ENCODE measurements around the gene SLC30A1. TPM values are rescaled to one million over a fixed set of nuclear protein-coding genes. Genes with fewer than 3 reads are reported as not detected.

The SLC30A1 gene
- total and polyA plus RNA-seq, 2 of the 8 experiments (the other 6 are each of a cell fraction or from before 2014, with no cell fraction given), result 4.5 to 14.0 TPM

GRCh38 chr1:211588711-211589110 lies 9.8 kb upstream of the SLC30A1 start:
- no peak overlapping the region for H4K5ac ChIP-seq (ENCODE audit: insufficient read length, low read depth, low read length)
- no peak overlapping the region for H3K14ac ChIP-seq (ENCODE audit: insufficient read length)
- no peaks in the 10 kb centered on the region for H3K36me3 ChIP-seq (ENCODE audit: control insufficient read depth in 2 of 4, insufficient read depth in 4 of 4, low read length in 3 of 4)
- no peak overlapping the region for H2AFZ ChIP-seq (ENCODE audit: low read length)
- H4K20me1 ChIP-seq (replicated peaks in 1 of 2; ENCODE audit: control insufficient read depth in 1 of 2, insufficient read depth in 2 of 2, low read length in 2 of 2), result no peaks in the 10 kb centered on the region
- no peaks in the 10 kb centered on the region; a peak in 1 of 7 replicates for H3K4me1 ChIP-seq (replicated peaks in 1 of 4; ENCODE audit: control insufficient read depth in 3 of 4, insufficient read depth in 4 of 4, low read length in 3 of 4)
- no peak overlapping the region for H2BK5ac ChIP-seq (ENCODE audit: low read depth, low read length)
- no peaks in the 10 kb centered on the region for H3K79me1 ChIP-seq (ENCODE audit: low read depth, low read length)
- no peak overlapping the region for H3K4me3 ChIP-seq (ENCODE audit: extremely low read depth in 1 of 4, insufficient read depth in 2 of 4, low read depth in 3 of 4, low read length in 4 of 4)
- H3K4me2 ChIP-seq (ENCODE audit: insufficient read depth in 1 of 2, low read depth in 2 of 2, low read length in 2 of 2), result no peak overlapping the region
- H3K23ac ChIP-seq (ENCODE audit: insufficient read length), result no peak overlapping the region
- POLR2A ChIA-PET (ENCODE audit: partially characterized antibody), result interaction anchor here (0.6 to 1.2 kb wide), 2 partner anchors 10 to 86 kb away, joined by 3 to 4 read pairs; partner anchors contain the start of genes NEK2 and SLC30A1
- 92% methylated on average over 4 of the region's 4 CpGs; no CpG with 5 or more reads in 1 of the 2 experiments for WGBS, 2 experiments (ENCODE audit: extremely low coverage in 1 of 2, insufficient coverage in 1 of 2, insufficient read length in 1 of 2, insufficient replicate concordance in 2 of 2, low coverage in 1 of 2, low lambda C conversion rate in 2 of 2, missing lambda C conversion rate in 1 of 2)
- H2BK12ac ChIP-seq (ENCODE audit: low read depth, low read length), result no peak overlapping the region
- H3K23me2 ChIP-seq (ENCODE audit: low read depth, low read length), result no peaks in the 10 kb centered on the region
- H3K4ac ChIP-seq (replicated peaks; ENCODE audit: insufficient read length, low read depth, low read length), result no peak overlapping the region
- H2AK5ac ChIP-seq (ENCODE audit: low read depth, low read length), result no peak overlapping the region
- no peaks in the 10 kb centered on the region for H3K79me2 ChIP-seq (ENCODE audit: control insufficient read depth in 1 of 2, insufficient read depth in 2 of 2, low read length in 2 of 2)
- no peak overlapping the region for H4K91ac ChIP-seq (replicated peaks; ENCODE audit: insufficient read length, low read length)
- H2BK20ac ChIP-seq (ENCODE audit: low read length), result no peak overlapping the region
- H3K27ac ChIP-seq (ENCODE audit: low read depth, low read length), result no peak overlapping the region
- no peak overlapping the region for H3K56ac ChIP-seq (replicated peaks; ENCODE audit: insufficient read length, low read depth, low read length)
- no peak for FAIRE-seq
- no peak overlapping the region for H2BK15ac ChIP-seq (ENCODE audit: low read length)
- no peak for DNase-seq (ENCODE audit: low read depth in 1 of 2, low spot score in 2 of 2)
- no peaks in the 10 kb centered on the region for H3K9me3 ChIP-seq (ENCODE audit: insufficient read depth in 2 of 2, low read depth in 1 of 2, low read length in 1 of 2)
- H4K8ac ChIP-seq (ENCODE audit: extremely low read depth, insufficient read depth, low read length), result no peak overlapping the region
- H2BK120ac ChIP-seq (replicated peaks; ENCODE audit: low read depth, low read length), result no peak overlapping the region
- H3K9ac ChIP-seq (replicated peaks in 1 of 4; ENCODE audit: extremely low read depth in 1 of 4, low read depth in 3 of 4, low read length in 3 of 4), result no peak overlapping the region
- TF ChIP-seq TAF1 (IDR thresholded peaks at IDR 0.05; ENCODE audit: low read depth, low read length) (no peak), BACH1 (IDR thresholded peaks at IDR 0.05; ENCODE audit: low read length) (no peak), RAD21 (IDR thresholded peaks at IDR 0.05 in 1 of 2, conservative IDR thresholded peaks at IDR 0.05 in 1 of 2; ENCODE audit: low read depth in 2 of 2, low read length in 2 of 2) (no peak), BCL11A (IDR thresholded peaks at IDR 0.05; ENCODE audit: low read depth in 2 of 2, low read length in 2 of 2) (no peak), EGR1 (IDR thresholded peaks at IDR 0.05; ENCODE audit: borderline replicate concordance, low read depth, low read length) (no peak), CBX5 (IDR thresholded peaks at IDR 0.05; ENCODE audit: low read depth, low read length) (no peak), POLR2A (IDR thresholded peaks at IDR 0.05; ENCODE audit: control extremely low read depth in 1 of 2, low read depth in 2 of 2, low read length in 2 of 2) (no peak), POLR2AphosphoS5 (IDR thresholded peaks at IDR 0.05; ENCODE audit: low read depth, low read length) (no peak), CTBP2 (IDR thresholded peaks at IDR 0.05; ENCODE audit: borderline replicate concordance, insufficient read depth, insufficient read length, low read length) (no peak), SIRT6 (IDR thresholded peaks at IDR 0.05; ENCODE audit: low read length) (no peak)
- CTCF ChIA-PET (ENCODE audit: partially characterized antibody), result interaction anchor here (0.9 to 1.6 kb wide), 8 partner anchors 9 to 74 kb away, joined by 3 to 7 read pairs (median 5); partner anchors contain the start of gene SLC30A1
- H3K18ac ChIP-seq (ENCODE audit: extremely low read depth, low read length), result no peak overlapping the region
- H3K27me3 ChIP-seq (replicated peaks in 1 of 4; ENCODE audit: control insufficient read depth in 3 of 4, extremely low read depth in 1 of 4, insufficient read depth in 3 of 4, low read length in 3 of 4), result no peaks in the 10 kb centered on the region
